Transverse colon (tissue), 4 donors: ENCODE results near the gene DDX52. TPM values are rescaled to one million over a fixed set of nuclear protein-coding genes. Genes with fewer than 3 reads are reported as not detected.

Experiments
- DNase-seq: peaks from one replicate; pipeline ENCODE4 v3.0.0-alpha.2; 2019
- H3K27ac ChIP-seq, 4 donors: fragments of 200-600 bp; sonication (generic); 2 replicates each; pipeline ENCODE4 v1.5.1; 2016 to 2018; ENCODE audit warnings: inconsistent platforms in 4 of 4
- H3K27me3 ChIP-seq: fragments of 200-600 bp; sonication (generic); 2 replicates; pipeline ENCODE4 v1.5.1; 2017; ENCODE audit warnings: inconsistent platforms
- H3K36me3 ChIP-seq, 4 donors: fragments of 200-600 bp; sonication (generic); 2 replicates each; pipeline ENCODE4 v1.5.1; 2017 to 2019; ENCODE audit warnings: inconsistent platforms in 4 of 4
- H3K4me1 ChIP-seq, 4 donors: fragments of 200-600 bp; sonication (generic); 2 replicates each; pipeline ENCODE4 v1.5.1; 2017 to 2020; ENCODE audit warnings: inconsistent platforms in 4 of 4
- H3K4me3 ChIP-seq, 4 donors: fragments of 200-600 bp; sonication (generic); 1 replicate in 1 of 4; 2 replicates in 3 of 4; pipeline versions ENCODE4 v1.5.1 to v1.6.1; 2017 to 2019; ENCODE audit warnings: inconsistent platforms in 4 of 4
- H3K9me3 ChIP-seq, 2 donors: fragments of 200-600 bp; sonication (generic); 2 replicates each; pipeline ENCODE4 v1.5.1; 2017 to 2019; ENCODE audit warnings: inconsistent platforms in 2 of 2
- EP300 ChIP-seq: sonication (generic); formaldehyde crosslinking; IDR thresholded peaks from one replicate; pipeline ENCODE4 v1.6.1; 2017; ENCODE audit warnings: antibody characterized with exemption, low read depth
- POLR2A ChIP-seq: fragments of 450-650 bp; IDR thresholded peaks from one replicate; pipeline ENCODE4 v1.6.1; 2016; ENCODE audit warnings: antibody characterized with exemption, mild to moderate bottlenecking, moderate library complexity
- POLR2AphosphoS5 ChIP-seq, 3 donors: sonication (generic); formaldehyde crosslinking; IDR thresholded peaks; one replicate each; pipeline ENCODE4 v1.6.1; 2016; ENCODE audit warnings: antibody characterized with exemption in 3 of 3
- WGBS, 2 donors: methylation state at CpG; one replicate each; pipeline ENCODE4 v1.1.5; 2018; ENCODE audit warnings: low coverage in 1 of 2; 5-methylcytosine and 5-hydroxymethylcytosine counted together
- in situ Hi-C, 4 donors: fragments of 200-750 bp; cut with MboI; loops; one replicate each; pipeline versions ENCODE4 v1.15.0 to v1.15.1; 2017; ENCODE audit warnings: low sequenced_read_pairs in 3 of 4, low pct_ligation_motif_present in 1 of 4, low pct_unique_long_range_greater_than_20kb in 1 of 4
- intact Hi-C: fragments of 100-400 bp; cut with DNase I; formaldehyde crosslinking; loops from one replicate; pipeline ENCODE4 v1.15.1; 2023; ENCODE audit warnings: low total_unique reads
- total RNA-seq, 4 donors: library from RNA; depleted of rRNA; stranded (reverse); fragments of >200 nt; gene quantifications; one replicate each; pipeline ENCODE4 v1.1.0, GENCODE V29; 2016
- TF ChIP-seq, protein P1 (sequence below), 5 experiments: fragments of 200-600 bp in 3 of 5; fragments of 450-650 bp in 2 of 5; sonication (generic) in 3 of 5; IDR thresholded peaks; 1 replicate in 2 of 5; 2 replicates in 3 of 5; pipeline ENCODE4 v1.5.1; 2016 to 2017; ENCODE audit warnings: antibody characterized with exemption in 5 of 5, inconsistent platforms in 3 of 5, mild to moderate bottlenecking in 2 of 5, moderate library complexity in 1 of 5

Gene DDX52
- total RNA-seq, 4 donors from 2014 or later = 4.9 to 30.4 (median 19.9) TPM

DNA sequence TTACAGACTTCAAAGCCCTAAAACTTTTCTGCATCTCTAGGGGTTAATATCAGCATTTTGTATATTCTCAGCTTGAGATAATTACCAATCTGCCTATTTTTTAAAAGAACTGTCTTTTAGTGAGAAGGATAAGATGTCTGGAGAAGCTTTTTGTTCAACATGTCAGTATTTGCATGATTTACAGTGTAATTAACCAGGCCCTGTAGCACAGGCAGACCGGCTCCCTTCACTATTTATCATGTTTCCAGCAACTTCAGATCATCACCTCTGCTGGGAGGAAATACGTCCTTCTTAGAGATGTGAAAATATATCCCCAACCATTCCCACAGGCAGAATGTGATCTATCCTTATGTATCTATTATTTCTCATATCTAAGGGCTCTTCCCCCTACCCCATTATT lies 8.6 kb upstream of the DDX52 start:
- 39 to 45% methylated on average over 2 of the region's 2 CpGs for WGBS, 2 donors
- intact Hi-C loops = no loop called here
- TF ChIP-seq, protein P1, sequence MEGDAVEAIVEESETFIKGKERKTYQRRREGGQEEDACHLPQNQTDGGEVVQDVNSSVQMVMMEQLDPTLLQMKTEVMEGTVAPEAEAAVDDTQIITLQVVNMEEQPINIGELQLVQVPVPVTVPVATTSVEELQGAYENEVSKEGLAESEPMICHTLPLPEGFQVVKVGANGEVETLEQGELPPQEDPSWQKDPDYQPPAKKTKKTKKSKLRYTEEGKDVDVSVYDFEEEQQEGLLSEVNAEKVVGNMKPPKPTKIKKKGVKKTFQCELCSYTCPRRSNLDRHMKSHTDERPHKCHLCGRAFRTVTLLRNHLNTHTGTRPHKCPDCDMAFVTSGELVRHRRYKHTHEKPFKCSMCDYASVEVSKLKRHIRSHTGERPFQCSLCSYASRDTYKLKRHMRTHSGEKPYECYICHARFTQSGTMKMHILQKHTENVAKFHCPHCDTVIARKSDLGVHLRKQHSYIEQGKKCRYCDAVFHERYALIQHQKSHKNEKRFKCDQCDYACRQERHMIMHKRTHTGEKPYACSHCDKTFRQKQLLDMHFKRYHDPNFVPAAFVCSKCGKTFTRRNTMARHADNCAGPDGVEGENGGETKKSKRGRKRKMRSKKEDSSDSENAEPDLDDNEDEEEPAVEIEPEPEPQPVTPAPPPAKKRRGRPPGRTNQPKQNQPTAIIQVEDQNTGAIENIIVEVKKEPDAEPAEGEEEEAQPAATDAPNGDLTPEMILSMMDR (IDR thresholded peaks at IDR 0.05) = no peak
- TF ChIP-seq POLR2AphosphoS5 (IDR thresholded peaks at IDR 0.05) = no peak
- TF ChIP-seq EP300 = no peak
- no peak for TF ChIP-seq POLR2A
- peaks cover 7% of the 10 kb centered on the region for H3K27me3 ChIP-seq
- no peak for DNase-seq
- H3K36me3 ChIP-seq = no peaks in the 10 kb centered on the region
- in situ Hi-C loops = no loop called here
- H3K4me1 ChIP-seq = no peaks in the 10 kb centered on the region
- no peaks in the 10 kb centered on the region for H3K9me3 ChIP-seq
- no peak overlapping the region for H3K4me3 ChIP-seq
- no peak overlapping the region for H3K27ac ChIP-seq

DNA sequence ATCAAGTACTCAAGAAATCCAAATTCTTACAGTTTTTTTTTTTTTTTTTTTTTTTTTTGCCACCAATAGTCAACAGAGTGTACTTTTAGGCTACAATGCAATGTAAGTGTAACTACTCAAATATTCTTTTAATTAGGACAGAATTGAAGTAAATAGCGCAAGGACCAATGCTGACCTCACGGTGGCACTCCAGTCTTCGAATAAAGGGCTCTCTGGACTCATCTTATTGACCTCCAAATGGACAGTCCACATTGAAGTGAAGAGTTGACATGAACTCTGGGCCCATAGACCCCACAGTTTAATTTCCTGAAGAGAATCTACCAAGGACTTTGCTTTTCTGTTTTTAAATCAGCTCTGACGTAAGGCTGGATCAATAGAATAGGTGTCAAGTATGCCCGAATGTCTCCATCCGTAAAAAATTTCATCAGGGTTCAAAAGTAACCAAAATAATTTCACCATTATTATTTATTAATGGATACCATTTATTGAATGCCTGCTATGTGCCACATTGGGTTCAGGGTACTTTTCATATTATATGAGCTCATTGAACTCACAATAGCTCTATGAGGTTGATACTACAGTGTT lies 7.3 kb upstream of the DDX52 start:
- H3K27me3 ChIP-seq = peaks cover 7% of the 10 kb centered on the region
- H3K27ac ChIP-seq = no peak overlapping the region
- TF ChIP-seq, protein P1 (IDR thresholded peaks at IDR 0.05) = peak; percentile 5 to 48 (median 40)
- no peak for TF ChIP-seq EP300
- no peaks in the 10 kb centered on the region for H3K36me3 ChIP-seq
- H3K4me1 ChIP-seq = no peaks in the 10 kb centered on the region
- H3K4me3 ChIP-seq = no peak overlapping the region
- in situ Hi-C loops = no loop called here
- peak; percentile 41 for DNase-seq
- no peaks in the 10 kb centered on the region for H3K9me3 ChIP-seq
- WGBS, 2 donors = 51 to 59% methylated on average over 6 of the region's 6 CpGs
- intact Hi-C loops = no loop called here

DNA sequence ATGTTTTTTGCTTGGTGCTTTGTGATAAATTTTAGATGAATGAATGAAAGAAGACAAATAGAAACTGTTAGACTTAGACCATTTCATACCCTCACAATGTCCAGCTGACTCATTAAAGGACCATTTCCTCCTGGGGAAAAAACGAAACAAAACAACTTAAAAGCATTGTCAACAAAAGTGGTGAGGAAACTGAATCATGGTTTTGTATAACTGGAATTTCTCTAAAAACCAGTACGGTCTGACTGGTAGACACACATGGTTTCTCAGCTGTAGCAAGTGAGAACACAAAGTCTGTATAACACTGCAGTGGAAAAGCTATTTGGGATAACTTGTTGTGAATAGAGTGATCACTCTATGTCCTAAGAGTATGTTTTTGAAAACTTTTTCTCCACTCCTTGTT lies 5.3 kb upstream of the DDX52 start:
- no peaks in the 10 kb centered on the region for H3K9me3 ChIP-seq
- intact Hi-C loops = no loop called here
- peaks cover 0 to 6% (median 4%) of the 10 kb centered on the region in 4 donors for H3K4me1 ChIP-seq
- 38 to 41% methylated on average over 2 of the region's 2 CpGs for WGBS, 2 donors
- no peaks in the 10 kb centered on the region for H3K36me3 ChIP-seq
- TF ChIP-seq, protein P1 (IDR thresholded peaks at IDR 0.05) = no peak
- TF ChIP-seq EP300 = no peak
- TF ChIP-seq POLR2AphosphoS5 (IDR thresholded peaks at IDR 0.05) = no peak
- no peak for TF ChIP-seq POLR2A
- no peak overlapping the region for H3K4me3 ChIP-seq
- in situ Hi-C loops = no loop called here
- no peak for DNase-seq
- no peak overlapping the region for H3K27ac ChIP-seq
- peaks cover 7% of the 10 kb centered on the region for H3K27me3 ChIP-seq

DNA sequence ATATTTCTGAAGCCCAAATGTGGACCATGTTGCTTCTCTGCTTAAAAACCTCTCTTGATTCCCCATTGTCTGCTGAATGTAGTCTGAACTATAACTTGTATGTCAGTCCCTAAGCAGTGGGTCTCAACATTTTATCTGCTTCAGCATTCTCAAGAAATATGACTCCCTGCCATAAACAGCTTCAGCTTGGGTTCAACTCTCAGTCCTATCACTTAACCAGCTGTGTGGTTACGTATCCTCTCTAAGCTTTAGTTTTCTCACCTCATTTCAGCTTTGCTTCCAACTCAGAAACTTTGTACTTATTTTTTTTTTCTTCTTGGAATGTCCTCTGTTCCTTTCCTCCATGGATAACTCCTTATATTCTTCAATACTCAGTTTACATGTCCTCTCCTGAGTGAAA lies 4.6 kb upstream of the DDX52 start:
- H3K27me3 ChIP-seq = peaks cover 7% of the 10 kb centered on the region
- no peak for DNase-seq
- no peaks in the 10 kb centered on the region for H3K36me3 ChIP-seq
- no peak overlapping the region for H3K27ac ChIP-seq
- no peak overlapping the region for H3K4me3 ChIP-seq
- peaks cover 0 to 9% (median 6%) of the 10 kb centered on the region in 4 donors for H3K4me1 ChIP-seq
- H3K9me3 ChIP-seq = no peaks in the 10 kb centered on the region
- WGBS, 2 donors = 76 to 100% methylated on average over 1 of the region's 1 CpG
- TF ChIP-seq POLR2AphosphoS5 (IDR thresholded peaks at IDR 0.05) = no peak
- no peak for TF ChIP-seq EP300
- TF ChIP-seq POLR2A = no peak
- TF ChIP-seq, protein P1 (IDR thresholded peaks at IDR 0.05) = no peak
- intact Hi-C loops (no loop called here), in situ Hi-C loops (no loop called here)
